ENCODE data around the gene MAP2K6. TPM values are rescaled to one million over a fixed set of nuclear protein-coding genes. Genes with fewer than 3 reads are reported as not detected.

Gene MAP2K6
- total and polyA plus RNA-seq, 10 of the 15 experiments (the other 5 are each of a cell fraction or from before 2014, with no cell fraction given) = 15.6 to 70.3 (median 22.9) TPM

DNA sequence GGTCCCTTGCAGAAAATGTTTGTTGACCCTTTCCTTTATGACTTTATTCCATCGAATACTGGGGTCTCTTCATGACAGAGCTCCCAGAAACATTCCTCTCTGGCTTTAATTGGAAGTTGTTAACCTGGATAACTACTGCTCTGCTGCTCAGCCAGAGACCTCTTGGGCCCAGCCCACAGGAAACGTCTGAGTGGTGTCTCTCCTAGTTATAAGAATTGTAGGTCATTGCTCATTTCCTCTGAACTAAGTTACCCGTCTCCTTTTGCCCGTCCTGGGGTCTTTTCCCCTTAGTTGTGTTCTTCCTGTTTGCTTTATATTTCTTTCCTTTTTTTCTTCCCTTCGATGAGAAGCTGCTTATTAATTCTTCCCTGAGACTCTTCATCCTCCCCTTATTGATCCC, 9.0 kb downstream of the MAP2K6 start:
- BruUV-seq (replicated peaks) = no TSS peak
- intact Hi-C loops (cut with micrococcal nuclease; ENCODE audit: unreplicated experiment) = no loop called here
- DNase-seq (ENCODE audit: low read depth, low spot score) (no peak), FAIRE-seq (no peak), ATAC-seq (no peak)
- H2AFZ ChIP-seq (ENCODE audit: control insufficient read depth, low read depth, low read length) = no peak overlapping the region
- TF ChIP-seq ZNF217 (IDR thresholded peaks at IDR 0.05) = no peak
- TF ChIP-seq EED (IDR thresholded peaks at IDR 0.05; ENCODE audit: low read depth) = no peak
- no peak for TF ChIP-seq SMC3 (IDR thresholded peaks at IDR 0.05; ENCODE audit: borderline replicate concordance, low read length)
- no peak for TF ChIP-seq NFYB (IDR thresholded peaks at IDR 0.05; ENCODE audit: insufficient read depth, low read depth, low read length)
- TF ChIP-seq NR2F1 (conservative IDR thresholded peaks at IDR 0.05) = no peak
- no peak for TF ChIP-seq KLF5 (IDR thresholded peaks at IDR 0.05; ENCODE audit: partially characterized antibody)
- no peak for TF ChIP-seq TBL1XR1 (IDR thresholded peaks at IDR 0.05; ENCODE audit: low read depth, low read length)
- no peak for TF ChIP-seq NRF1 (conservative IDR thresholded peaks at IDR 0.05; ENCODE audit: low read depth, low read length)
- no peak for TF ChIP-seq NKRF (conservative IDR thresholded peaks at IDR 0.05)
- no peak for TF ChIP-seq TCF12 (IDR thresholded peaks at IDR 0.05; ENCODE audit: low read depth, low read length)
- H3K79me2 ChIP-seq (ENCODE audit: control insufficient read depth, insufficient read depth, low read length) = no peaks in the 10 kb centered on the region; the same call in 1 of the 2 replicates
- ChIA-PET RAD21 (ENCODE audit: unreplicated experiment) (no interaction called here), SMC1A (ENCODE audit: uncharacterized antibody, unreplicated experiment) (interaction anchor here (0.6 to 1.5 kb wide), 5 partner anchors 9 to 591 kb away, joined by 3 read pairs; no protein-coding TSS in a partner anchor), POLR2A (no interaction called here), CTCF (interaction anchor here (1.5 kb wide), 1 partner anchor 29 kb away, joined by 7 read pairs; no protein-coding TSS in a partner anchor)
- H3K4me2 ChIP-seq (ENCODE audit: control insufficient read depth, insufficient read depth) = no peak overlapping the region
- no peaks in the 10 kb centered on the region for H3K36me3 ChIP-seq (ENCODE audit: control insufficient read depth in 2 of 2, insufficient read depth in 2 of 2, low read length in 1 of 2)
- H4K20me1 ChIP-seq (ENCODE audit: control insufficient read depth, insufficient read depth) = no peaks in the 10 kb centered on the region
- no peak overlapping the region for H3K4me3 ChIP-seq
- WGBS (ENCODE audit: insufficient coverage, insufficient replicate concordance, low lambda C conversion rate, missing lambda C conversion rate) = 32% methylated on average over 5 of the region's 5 CpGs
- H3K4me1 ChIP-seq (ENCODE audit: control insufficient read depth, insufficient read depth, low read length) = peaks cover 2% of the 10 kb centered on the region; the same call in 1 of the 2 replicates
- in situ Hi-C loops (cut with MboI) = no loop called here
- no peak overlapping the region for H3K27ac ChIP-seq (ENCODE audit: control insufficient read depth, insufficient read depth)
- no peaks in the 10 kb centered on the region for H3K27me3 ChIP-seq (replicated peaks in 1 of 2; ENCODE audit: control insufficient read depth in 2 of 2, insufficient read depth in 2 of 2, low read length in 1 of 2)
- no peaks in the 10 kb centered on the region; the same call in 2 of the 3 replicates for H3K9me3 ChIP-seq (replicated peaks; ENCODE audit: control insufficient read depth, insufficient read depth, low read length)
- H3K9ac ChIP-seq (ENCODE audit: control insufficient read depth, insufficient read depth, low read length) = no peak overlapping the region
